GM10266 (cell line): ENCODE results near the gene MMP11.

Experiments
- DNase-seq: peaks from one replicate; pipeline ENCODE4 v3.0.0; 2012; ENCODE audit errors: extremely low spot score
- TF ChIP-seq, protein P1 (sequence below): IDR thresholded peaks from 2 replicates; pipeline ENCODE4 v1.5.1; 2012; ENCODE audit warnings: mild to moderate bottlenecking, low read depth; ENCODE audit not compliant: control insufficient read depth, insufficient read depth; ENCODE audit errors: missing control alignments

Gene MMP11

DNA sequence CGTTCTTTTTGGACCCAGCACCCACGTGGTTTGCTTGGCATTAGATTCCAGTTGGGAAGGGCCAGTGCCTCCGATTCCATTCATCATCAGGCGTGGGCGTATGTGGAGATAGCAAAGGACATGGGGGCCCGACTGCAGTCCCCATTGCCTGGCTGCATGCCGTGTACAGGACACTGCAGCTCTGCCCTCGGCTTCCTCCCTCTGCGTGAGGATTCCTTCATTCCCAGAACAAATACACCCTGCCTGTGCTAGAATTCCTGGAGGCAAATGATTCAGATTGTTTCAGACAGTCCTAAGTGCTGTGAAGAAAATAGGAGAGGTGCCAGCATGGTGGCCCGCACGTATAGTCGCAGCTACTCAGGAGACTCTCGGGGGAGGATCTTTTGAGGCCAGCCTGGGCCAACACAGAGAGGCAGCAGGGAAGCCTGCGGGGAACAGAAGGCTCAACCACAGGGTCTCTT, 50.7 kb downstream of the MMP11 start:
- DNase-seq = no peak
- TF ChIP-seq, protein P1, sequence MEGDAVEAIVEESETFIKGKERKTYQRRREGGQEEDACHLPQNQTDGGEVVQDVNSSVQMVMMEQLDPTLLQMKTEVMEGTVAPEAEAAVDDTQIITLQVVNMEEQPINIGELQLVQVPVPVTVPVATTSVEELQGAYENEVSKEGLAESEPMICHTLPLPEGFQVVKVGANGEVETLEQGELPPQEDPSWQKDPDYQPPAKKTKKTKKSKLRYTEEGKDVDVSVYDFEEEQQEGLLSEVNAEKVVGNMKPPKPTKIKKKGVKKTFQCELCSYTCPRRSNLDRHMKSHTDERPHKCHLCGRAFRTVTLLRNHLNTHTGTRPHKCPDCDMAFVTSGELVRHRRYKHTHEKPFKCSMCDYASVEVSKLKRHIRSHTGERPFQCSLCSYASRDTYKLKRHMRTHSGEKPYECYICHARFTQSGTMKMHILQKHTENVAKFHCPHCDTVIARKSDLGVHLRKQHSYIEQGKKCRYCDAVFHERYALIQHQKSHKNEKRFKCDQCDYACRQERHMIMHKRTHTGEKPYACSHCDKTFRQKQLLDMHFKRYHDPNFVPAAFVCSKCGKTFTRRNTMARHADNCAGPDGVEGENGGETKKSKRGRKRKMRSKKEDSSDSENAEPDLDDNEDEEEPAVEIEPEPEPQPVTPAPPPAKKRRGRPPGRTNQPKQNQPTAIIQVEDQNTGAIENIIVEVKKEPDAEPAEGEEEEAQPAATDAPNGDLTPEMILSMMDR = no peak

DNA sequence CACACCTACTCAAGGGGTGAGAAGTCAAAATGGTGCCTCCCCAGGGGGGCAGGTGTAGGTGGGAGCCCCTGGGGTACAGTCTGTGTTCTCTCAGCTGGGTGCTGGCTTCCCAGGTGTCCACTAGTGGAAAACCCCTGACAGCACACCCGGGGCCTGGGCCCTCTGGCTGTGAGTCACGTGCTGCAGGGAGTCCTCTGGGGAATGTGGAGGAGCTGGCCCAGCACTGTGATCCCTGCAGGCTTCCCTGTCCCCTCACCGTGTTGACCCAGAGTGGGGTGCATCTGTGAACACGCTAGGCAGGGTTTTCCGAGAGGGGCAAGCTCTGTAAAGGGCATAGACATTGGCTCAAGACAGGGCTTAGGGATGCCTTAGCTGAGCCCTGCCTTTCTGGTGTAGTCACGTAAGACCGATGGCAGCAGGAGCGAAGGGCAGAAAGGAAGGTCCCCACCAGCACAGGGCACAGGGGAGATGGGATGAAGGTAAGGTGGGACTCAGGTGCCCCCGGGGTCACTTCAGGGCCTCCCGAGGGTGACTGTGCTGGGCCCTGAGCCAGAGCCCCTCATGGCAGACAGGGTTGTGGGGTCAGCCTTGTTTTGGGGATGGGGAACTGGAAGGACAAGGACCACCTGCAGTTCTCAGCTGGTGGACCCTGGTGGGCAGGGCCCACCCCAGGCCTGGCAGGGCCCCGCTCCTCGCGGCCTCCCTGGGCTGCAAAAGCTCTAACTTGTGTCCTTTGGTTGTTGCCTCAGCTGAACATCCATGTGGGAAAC, 52.0 kb downstream of the MMP11 start:
- DNase-seq = no peak
- TF ChIP-seq, protein P1 = no peak

DNA sequence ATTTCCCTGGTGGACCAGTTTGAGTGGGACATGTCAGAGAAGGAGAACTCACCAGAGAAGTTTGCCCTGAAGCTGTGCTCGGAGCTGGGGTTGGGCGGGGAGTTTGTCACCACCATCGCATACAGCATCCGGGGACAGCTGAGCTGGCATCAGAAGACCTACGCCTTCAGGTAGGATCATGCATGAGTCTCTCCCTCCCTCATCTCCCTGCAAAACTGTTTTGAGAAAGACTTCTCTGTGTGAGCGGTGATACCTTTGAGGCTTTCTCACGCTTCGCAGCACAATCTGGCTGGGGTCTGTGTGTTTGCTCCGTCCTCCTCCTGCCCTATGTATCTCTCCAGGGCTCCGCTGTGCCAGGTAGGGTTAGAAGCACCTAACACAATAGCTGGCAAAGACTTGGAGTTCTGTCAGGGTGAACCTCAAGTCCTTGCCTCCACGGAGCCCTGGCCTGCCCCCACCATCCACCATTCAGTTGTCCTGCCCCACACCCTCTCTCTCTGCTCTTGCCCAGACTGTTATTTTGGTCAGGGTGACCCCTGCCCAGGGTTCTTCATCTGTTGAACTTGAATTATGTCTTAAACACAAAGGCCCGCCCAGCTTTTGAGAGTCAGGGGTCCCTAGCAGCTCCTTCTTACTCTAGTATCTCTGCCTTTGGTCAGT, 52.7 kb downstream of the MMP11 start:
- no peak for DNase-seq
- TF ChIP-seq, protein P1 = no peak

DNA sequence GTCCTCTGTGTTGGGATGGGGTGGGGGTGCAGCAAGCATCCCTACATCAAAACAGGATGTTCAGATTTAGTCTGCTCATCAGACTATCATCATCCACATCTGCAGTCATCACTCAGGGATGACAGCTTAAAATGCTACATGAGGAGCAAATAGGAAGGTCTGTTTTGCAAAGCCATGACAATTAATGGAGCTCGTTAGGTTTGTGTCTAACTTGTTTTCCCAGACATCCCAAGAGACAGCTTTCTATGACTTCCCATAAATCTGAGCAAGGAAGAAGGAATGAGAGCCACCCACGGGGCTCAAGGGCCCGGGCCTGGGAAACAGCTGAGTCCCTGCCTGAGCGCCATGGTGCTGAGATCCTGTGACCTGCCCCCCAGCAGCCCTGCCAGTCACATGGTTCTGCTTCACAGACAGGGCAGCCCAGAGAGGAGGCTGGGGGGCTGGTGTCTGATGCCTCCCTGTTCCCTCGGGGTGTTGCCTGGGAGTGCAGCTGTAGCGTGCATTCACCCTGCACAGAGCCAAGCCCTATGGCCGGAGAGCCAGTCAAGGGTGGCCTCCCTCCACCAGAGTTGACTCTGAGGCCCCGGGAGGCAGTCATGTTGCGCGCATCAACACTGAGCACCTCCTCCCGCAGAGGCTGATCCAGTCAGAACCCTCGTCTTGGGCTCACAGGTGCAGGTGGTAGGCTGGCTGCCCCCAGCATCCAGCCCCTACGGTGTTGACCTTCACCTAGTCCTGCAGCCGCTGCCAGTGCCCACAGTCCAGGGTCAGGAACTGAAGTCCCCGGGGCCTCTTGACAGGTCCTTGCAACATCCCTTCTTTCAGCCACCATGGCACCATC, 54.1 kb downstream of the MMP11 start:
- TF ChIP-seq, protein P1 = no peak
- DNase-seq = no peak

DNA sequence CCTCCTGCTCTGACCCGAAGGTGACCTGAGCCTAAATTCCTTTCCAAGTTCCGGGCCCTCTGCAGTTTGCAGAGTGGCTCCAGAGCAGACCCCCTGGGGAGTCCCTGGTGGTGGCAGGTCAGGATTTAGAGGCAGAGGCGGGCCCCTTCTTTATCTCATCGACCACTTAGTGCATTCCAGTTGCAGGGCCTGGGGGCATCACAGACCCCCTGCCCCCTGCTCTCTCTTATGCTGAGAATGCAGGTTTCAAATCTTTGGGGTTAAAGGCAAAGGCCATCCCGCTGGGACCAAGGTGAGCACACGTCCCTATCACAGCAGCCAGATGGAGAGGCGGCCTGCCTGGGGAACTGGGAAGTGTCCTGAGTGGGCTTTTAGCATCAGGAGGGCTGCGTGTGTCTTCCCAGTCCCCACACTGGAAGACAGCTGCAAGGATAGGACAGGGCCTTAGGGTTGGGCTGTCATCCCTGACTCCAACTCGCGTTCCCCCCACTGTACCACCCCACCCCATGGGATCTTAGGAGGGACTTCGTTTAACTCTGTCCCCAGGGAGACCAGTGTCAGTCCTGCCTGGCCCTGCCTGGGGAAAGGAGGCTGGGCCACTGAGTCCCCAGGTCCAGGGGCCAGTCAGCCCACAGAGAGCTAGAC, 54.8 kb downstream of the MMP11 start:
- no peak for DNase-seq
- TF ChIP-seq, protein P1 = no peak

DNA sequence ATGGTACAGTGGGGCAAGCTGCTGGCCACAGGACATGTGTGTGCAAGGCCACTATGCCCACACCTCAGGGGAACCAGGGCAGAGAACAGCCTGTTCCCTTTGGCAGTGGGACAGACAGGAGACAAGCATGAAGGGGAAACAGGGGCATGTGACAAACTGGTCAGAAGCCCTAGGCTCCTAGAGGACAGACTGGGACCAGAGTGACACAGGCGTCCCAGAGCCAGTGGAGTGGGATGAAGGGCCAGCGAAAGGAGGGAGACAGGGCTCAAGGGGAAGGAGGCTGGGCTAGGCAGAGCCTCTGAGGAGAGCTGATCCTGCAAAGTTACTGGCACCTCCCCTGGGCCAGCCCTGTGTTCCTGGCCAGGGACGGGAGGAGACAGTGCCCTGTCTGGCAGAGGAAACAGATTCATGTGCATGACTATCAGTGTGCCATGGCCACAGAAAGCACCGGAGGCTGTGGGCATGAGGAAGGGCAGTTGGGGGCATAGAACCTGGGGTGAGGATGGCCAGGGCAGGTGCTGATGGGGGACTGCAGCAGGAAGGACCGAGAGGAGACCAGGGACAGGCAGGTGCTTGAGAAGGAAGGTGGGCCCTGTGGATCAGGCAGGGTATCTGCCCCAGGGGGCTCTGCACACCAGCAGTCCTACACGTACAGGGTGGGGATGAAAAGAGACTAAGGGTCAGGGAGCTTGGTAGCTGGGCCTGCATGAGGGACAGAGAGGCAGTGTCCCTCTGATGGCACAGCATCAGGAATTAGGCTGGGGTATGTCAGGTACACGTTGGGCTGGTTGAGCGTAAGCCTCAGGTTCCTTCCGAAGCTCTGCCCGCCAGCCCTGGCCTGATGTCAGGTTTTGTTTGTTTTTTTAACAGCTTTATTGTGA, 56.4 kb downstream of the MMP11 start:
- DNase-seq = no peak
- TF ChIP-seq, protein P1 = no peak
